ENCODE results near the gene AKR7A3.

AKR7A3 gene

GRCh38 chr1:19288324-19289241, at the start of gene AKR7A3:
TSS of gene AKR7A3 (minus strand) at chr1:19288770. CDS start at chr1:19288709, 61 bp downstream.
- DNase-seq (ENCODE audit: low read depth), result peak; percentile 23

- no peak for DNase-seq (ENCODE audit: low read depth)
Measured at GRCh38 chr1:19338323-19338762, 49.8 kb upstream of the AKR7A3 start.

- DNase-seq (ENCODE audit: low read depth), result no peak
Measured at GRCh38 chr1:19337289-19337688, 48.7 kb upstream of the AKR7A3 start.

GRCh38 chr1:19336543-19336942, 48.0 kb upstream of the AKR7A3 start:
- no peak for DNase-seq (ENCODE audit: low read depth)

GRCh38 chr1:19333587-19334354, 45.2 kb upstream of the AKR7A3 start:
- DNase-seq (ENCODE audit: low read depth), result no peak

- no peak for DNase-seq (ENCODE audit: low read depth)
Measured at GRCh38 chr1:19332832-19333231, 44.3 kb upstream of the AKR7A3 start.

- no peak for DNase-seq (ENCODE audit: low read depth)
Measured at GRCh38 chr1:19331262-19331878, 42.8 kb upstream of the AKR7A3 start.

GRCh38 chr1:19330449-19331135, 42.0 kb upstream of the AKR7A3 start:
- DNase-seq (ENCODE audit: low read depth), result no peak

- no peak for DNase-seq (ENCODE audit: low read depth)
Measured at GRCh38 chr1:19329611-19330010, 41.0 kb upstream of the AKR7A3 start.

- no peak for DNase-seq (ENCODE audit: low read depth)
Measured at GRCh38 chr1:19329188-19329587, 40.6 kb upstream of the AKR7A3 start.

- no peak for DNase-seq (ENCODE audit: low read depth)
Measured at GRCh38 chr1:19328486-19328885, 39.9 kb upstream of the AKR7A3 start.

GRCh38 chr1:19327736-19328135, 39.2 kb upstream of the AKR7A3 start:
- no peak for DNase-seq (ENCODE audit: low read depth)

GRCh38 chr1:19327301-19327700, 38.7 kb upstream of the AKR7A3 start:
- DNase-seq (ENCODE audit: low read depth), result no peak

- DNase-seq (ENCODE audit: low read depth), result no peak
Measured at GRCh38 chr1:19326748-19327065, 38.1 kb upstream of the AKR7A3 start.

GRCh38 chr1:19325958-19326747, 37.6 kb upstream of the AKR7A3 start:
- DNase-seq (ENCODE audit: low read depth), result no peak

- DNase-seq (ENCODE audit: low read depth), result no peak
Measured at GRCh38 chr1:19325368-19325957, 36.9 kb upstream of the AKR7A3 start.

- DNase-seq (ENCODE audit: low read depth), result no peak
Measured at GRCh38 chr1:19324665-19324990, 36.1 kb upstream of the AKR7A3 start.

GRCh38 chr1:19323987-19324664, 35.6 kb upstream of the AKR7A3 start:
- no peak for DNase-seq (ENCODE audit: low read depth)

GRCh38 chr1:19322481-19322880, 33.9 kb upstream of the AKR7A3 start:
- no peak for DNase-seq (ENCODE audit: low read depth)

- DNase-seq (ENCODE audit: low read depth), result no peak
Measured at GRCh38 chr1:19321071-19321470, 32.5 kb upstream of the AKR7A3 start.

Measured in stimulated activated CD8-positive, alpha-beta memory T cell treated with anti-CD3 and anti-CD28 coated beads, Interleukin-12 subunit alpha, Interleukin-12 subunit beta, amount 100 ng/mL, for 4 hours (primary cell).